GM19452 (cell line): ENCODE measurements around the gene CDH6.
"Not testable (repeated sequence)": the region's sequence is repeated elsewhere in the genome, so short reads cannot be mapped to it uniquely, and the experiment has no call there.

ENCODE experiments used
- ATAC-seq: cut with Tn5 transposase; IDR thresholded peaks from one replicate; pipeline ENCODE4 v1.9.1; 2021; ENCODE audit not compliant: unreplicated experiment

Gene CDH6

DNA sequence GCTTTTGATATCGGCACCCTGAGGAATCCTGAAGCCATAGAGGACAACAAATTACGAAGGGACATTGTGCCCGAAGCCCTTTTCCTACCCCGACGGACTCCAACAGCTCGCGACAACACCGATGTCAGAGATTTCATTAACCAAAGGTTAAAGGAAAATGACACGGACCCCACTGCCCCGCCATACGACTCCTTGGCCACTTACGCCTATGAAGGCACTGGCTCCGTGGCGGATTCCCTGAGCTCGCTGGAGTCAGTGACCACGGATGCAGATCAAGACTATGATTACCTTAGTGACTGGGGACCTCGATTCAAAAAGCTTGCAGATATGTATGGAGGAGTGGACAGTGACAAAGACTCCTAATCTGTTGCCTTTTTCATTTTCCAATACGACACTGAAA, 129.5 kb downstream of the CDH6 start:
- ATAC-seq = no peak

DNA sequence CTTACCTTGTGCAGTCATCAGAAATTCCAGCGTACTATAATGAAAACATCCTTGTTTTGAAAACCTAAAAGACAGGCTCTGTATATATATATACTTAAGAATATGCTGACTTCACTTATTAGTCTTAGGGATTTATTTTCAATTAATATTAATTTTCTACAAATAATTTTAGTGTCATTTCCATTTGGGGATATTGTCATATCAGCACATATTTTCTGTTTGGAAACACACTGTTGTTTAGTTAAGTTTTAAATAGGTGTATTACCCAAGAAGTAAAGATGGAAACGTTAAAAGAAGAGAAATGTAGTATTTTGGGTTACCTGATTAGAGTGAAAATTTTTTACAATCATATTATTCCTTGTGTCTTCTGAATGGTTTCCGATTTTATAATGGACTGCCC, 131.4 kb downstream of the CDH6 start:
- no peak for ATAC-seq

DNA sequence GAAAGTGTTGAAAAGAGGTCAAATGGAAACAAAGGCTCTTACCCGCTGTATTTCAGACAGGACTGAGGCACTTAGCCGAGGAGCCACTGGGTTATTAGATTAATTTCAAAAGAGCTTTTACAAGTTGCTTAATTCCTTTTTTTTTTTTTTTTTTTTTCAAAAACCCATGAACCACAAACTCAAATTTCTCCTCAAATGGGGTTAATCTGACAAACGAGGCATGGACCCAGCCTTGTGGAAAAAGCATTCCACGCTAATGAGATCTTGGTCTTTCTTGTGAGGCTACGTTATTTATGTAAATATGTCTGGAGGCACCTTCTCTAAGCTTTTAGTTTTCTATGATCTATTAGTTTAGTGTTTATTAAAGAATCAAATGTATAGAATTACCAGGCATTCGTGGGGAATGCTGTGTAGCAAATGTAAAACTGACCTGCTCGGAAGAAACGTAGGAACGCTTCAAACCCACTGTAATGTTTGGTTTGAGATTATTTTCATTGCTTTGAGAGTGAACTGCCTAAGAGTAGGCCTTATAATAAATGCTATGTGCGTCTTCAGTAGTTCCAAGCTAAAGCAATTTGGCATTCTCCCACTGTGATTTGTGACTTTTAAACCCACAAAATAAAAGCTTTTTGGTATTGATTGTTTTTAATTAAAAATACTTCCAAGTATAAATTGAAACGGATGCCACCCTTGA, 134.7 kb downstream of the CDH6 start:
- no peak for ATAC-seq

DNA sequence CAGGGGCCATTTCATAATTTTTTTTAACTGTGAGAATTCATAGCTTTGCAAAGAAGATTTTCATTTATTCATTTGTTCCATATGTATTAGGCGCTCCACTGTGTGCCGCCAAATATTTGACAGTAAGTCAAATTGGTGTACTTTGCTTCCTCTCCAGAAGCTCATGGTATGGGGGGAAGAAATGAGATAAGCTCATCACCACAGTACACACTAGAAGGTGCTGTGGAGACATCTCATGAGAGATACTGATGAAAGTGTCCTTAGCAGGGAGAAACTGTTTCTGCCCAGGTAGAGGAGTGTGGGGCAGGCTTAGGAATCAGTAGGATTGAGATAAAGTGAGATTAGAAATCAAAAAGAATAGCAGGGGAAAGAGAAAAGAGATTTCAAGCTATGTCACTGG, 136.2 kb downstream of the CDH6 start:
- ATAC-seq = no peak

DNA sequence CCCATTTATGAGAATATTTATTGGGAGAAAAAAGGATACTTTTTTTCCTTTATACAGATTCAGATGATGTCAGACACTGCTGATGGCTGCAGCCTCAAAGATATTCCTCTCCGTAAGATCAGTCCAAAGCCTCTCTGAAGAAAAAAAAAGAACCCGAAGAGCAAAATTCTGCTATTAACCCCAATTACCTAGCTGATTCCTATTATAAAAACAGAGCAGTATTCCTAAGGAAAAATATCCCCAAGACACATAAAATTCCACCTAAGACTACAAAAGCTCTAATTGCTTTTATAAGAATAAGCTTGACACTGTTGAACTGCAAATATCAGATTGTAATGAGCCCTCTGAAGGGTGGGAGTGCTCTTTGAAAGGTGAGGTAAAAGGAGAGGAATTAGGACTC, 138.7 kb downstream of the CDH6 start:
- ATAC-seq = no peak

DNA sequence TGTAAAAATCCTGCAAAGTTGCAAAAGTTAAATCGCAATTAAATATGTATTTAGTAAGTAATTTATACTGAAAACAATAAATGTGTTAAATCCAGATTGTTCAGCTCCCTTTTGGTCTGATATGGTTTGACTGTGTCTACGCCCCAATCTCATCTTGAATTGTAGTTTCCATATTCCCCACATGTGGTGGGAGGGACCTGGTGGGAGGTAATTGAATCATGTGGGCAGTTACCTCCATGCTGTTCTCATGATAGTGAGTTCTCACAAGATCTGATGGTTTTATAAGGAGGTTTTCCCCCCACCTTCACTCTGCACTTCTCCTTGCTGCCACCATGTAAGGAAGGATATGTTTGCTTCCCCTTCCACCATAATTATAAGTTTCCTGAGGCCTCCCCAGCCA, 140.0 kb downstream of the CDH6 start:
- no peak for ATAC-seq

DNA sequence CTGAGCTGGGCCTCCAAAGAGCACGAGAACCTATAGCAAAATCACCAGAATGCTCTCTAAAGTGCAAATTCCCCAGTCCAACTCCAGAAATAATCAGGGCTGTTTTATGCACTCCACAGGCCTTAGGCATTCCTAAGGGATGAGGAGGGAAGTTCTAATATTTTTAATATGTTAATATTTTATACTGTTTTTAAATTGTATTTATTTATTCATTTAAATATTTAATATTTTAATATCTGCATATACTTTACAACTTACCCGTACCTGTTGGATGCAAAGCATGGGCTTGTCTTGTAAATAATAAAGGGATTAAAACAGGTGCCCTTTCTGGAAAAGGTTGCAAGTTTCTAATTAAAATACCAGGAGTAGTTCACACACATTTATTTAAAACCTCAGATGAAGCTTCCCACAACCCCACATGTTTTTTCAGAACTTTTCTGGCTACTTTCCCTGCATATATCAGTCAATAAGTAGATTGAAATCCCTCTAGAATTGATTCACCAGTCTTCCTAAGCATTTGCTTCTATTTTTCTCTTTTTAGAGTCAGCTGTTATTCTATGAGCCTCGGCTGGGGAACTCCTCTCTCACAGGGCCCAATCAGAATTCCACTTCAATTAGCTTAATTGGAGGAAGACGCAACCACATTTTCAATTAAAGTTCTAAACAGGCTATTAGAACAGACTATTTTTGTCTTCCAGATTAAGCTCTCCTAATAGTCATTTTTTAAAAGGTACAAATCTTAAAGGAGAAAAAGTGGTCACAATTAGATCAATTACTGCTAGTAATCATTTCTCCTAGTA, 140.8 kb downstream of the CDH6 start:
- no peak for ATAC-seq

DNA sequence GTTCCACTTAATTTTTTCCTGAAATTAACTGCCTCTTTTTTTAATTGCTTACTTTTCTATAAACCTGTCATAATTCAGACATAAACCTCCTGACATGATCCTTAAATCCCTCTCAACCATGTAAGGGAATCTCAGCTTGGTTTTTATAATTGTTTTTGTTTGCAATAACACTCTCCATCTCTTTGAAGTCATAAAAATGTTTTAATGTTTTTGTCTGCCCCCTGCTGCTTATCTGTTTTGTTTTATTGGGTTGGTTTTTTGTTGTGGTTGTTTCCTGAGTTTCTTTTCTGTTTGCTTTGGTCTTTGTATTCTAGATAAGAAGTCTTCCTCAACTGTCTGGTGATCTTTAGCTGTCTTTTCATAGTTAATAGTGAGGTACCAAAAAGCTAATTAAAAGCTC, 142.0 kb downstream of the CDH6 start:
- no peak for ATAC-seq

DNA sequence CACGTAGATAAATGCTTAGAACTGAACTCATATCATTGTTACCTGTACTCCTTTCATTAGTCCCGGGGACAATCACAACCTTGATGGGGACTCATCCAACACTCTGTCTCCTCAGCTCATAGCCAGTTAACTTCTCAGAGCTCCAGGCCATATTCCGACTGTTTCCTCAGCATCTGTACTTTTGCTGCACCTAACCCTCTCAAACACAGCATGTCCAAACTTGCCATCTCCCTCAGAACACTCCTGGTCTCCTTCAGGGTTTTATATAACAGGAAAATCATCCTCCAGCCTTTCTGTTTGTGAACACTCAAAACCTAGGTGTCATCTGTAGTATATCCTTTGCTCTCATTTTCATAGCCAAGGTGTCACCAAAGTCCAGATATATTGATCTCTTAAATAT, 150.5 kb downstream of the CDH6 start:
- ATAC-seq = no peak

DNA sequence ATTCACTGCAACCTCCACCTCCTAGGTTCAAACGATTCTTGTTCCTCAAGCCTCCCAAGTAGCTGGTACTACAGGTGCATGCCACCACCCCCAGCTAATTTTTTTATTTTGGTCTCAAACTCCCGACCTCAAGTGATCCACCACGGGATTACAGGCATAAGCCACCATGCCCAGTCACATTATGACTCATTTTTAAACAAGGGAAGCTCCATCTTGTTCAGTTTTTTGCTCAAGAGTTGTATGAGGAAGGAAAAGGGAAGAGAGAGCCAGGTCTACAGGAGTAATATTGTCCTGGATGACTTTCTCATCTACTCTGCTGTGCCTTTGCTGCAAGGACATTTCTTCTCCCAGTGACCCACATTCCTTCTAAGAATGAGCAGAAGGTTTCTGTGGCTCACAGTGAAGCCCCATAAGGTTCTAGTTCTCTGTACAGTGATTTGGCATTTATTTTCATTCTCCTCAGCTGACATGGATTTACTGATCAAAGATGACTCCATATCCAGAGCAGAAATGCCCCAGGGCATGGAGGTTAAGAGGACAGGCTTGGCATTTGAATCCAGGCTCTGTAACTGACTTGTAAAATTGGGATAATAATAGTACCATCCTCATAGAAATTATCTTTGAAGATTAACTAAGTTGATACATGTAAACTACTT, 153.5 kb downstream of the CDH6 start:
- ATAC-seq = no peak

DNA sequence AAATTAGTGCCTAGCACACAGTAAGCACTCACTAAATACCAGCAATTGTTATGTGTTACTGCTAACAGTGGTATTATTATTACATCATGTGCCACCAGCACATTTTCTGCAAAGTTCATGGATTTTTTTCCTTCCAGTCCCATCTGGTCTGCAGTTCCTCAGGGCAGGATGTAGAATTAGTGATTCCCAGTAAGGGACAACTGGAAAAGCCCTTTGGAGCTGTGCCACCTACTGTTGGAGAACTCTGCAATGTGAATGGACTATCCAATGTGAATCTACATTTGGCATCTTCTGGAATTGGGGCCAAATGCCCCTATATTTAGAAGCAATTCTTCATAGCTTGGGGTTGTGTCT, 154.0 kb downstream of the CDH6 start:
- ATAC-seq = no peak

DNA sequence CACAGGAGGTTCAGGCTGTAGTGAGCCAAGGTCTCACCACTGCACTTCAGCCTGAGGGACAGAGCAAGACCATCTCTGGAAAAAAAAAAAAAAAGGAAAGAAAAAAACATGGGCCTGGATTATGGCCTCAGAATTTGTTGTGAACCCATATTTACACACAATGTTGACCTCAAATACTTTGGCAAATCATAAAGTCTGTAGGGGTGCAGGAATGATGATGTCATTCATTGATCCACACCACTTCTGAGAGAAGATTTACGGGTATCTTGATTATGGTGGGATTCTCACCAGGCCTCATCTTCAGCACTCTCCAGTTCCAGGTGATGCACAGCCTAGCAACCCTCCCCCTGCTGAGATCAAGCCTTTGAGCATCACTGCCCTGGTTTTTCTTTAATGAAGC, 156.9 kb downstream of the CDH6 start:
- no peak for ATAC-seq

DNA sequence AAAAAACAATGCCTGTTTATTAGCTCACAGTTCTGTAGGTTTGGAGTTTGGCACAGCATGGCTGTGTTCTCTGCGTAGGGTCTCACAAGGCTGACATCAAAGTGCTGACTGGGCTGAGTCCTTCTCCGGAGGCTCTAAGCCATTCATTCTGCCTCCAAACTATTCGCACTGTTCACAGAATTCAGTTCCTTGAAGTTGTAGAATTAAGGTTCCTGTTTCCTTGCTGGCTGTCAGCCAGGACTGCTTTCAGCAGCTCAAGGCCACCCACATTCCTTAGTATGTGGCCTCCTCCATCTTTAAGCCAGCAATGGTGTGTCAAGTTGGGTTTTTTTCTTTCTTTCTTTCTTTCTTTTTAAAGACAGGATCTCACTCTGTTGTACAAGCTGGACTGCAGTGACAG, 161.9 kb downstream of the CDH6 start:
- ATAC-seq = no peak

DNA sequence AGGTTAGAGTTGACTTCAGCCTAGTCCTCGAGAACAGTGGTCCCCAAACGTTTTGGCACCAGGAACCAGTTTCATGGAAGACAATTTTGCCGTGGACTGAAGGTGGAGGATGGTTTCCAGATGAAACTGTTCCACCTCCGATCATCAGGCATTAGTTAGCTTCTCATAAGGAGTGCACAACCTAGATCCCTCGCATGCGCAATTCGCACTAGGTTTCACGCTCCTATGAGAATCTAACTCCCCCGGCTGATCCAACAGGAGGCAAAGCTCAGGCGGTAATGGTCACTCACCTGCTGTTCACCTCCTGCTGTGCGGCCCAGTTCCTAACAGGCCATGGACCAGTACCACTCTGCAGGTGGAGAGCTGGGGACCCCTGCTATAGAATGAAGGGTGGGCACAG, 163.6 kb downstream of the CDH6 start:
- ATAC-seq = no peak

DNA sequence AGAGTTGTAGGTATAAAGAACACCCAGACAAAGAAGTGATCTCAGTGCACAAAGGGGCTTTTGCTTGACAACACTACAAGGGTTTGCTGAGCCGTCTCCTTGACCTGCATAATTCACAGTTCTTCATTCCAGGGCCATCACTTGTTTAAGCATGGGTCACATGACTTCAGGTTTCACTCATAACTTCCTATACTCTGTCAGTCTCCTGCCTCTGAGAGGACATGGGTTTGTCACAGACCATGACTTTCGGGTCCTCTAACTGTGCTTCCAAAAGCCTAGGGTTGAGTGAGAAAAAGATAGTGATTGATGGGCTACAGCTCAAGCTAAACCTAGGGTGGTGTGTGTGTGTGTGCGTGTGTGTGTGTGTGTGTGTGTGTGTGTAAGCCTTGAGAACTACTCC, 166.4 kb downstream of the CDH6 start:
- no peak for ATAC-seq

DNA sequence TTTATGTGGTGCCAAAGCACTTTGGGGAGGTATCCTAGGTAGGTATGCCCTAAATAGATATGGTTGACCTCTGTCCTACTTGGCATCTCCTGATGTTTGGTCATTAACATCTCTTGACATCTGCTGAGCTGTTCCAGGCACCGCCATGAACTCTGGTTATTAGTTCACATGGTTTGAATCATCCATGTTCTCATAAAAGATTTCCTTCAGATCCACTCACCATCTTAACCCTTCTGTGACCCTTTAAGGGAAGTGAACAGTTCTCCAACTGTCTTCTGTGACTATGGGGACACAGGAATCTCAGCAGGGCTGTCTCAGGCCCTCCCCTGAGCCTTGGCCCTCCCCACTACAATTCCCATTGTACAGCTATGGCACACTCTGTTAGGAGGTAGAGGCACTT, 167.7 kb downstream of the CDH6 start:
- no peak for ATAC-seq

DNA sequence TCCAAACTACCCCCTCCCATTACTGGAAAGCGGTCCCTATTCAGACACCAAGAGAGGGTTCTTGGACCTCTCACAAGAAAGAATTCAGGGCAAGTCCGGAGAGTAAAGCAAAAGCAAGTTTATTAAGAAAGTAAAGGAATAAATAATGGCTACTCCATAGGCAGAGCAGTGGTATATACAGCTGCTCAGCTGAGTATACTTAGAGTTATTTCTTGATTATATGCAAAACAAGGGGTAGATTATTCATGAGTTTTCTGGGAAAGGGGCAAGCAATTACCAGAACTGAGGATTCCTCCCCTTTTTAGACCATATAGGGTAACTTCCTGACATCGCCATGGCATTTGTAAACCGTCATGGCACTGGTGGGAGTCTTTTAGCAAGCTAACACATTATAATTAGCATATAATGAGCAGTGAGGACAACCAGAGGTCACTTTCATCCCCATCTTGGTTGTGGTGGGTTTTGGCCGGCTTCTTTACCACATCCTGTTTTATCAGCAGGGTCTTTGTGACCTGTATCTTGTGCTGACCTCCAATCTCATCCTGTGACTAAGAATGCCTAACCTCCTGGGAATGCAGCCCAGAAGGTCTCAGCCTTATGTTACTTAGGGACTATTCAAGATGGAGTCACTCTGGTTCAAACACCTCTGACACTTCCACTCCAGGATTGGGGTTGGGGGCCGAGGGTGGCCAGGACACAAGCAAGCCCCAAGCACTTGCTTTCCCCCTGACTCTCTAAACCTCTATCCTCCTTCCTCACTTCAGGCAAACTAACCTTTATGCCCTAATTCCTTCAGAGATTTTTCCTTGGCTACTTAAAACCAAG, 168.4 kb downstream of the CDH6 start:
- ATAC-seq = not testable (repeated sequence)

DNA sequence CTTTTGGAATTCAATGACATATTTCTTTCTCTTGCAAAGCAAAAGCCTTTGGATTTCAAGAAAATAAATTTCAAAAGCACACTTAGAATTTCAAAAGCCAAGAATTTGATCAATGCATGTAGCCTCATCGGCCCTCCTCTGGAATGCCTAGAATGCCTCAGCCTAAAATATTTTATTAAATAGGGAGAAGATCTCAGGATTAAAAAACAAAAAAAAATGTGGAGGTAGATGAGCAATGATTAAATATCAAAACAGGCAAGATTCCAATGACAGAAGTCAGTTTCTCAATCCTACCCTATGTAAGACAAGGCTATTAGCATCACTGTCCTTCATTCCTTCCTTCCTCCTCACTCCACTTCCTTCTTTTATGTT, 169.0 kb downstream of the CDH6 start:
- ATAC-seq = no peak

DNA sequence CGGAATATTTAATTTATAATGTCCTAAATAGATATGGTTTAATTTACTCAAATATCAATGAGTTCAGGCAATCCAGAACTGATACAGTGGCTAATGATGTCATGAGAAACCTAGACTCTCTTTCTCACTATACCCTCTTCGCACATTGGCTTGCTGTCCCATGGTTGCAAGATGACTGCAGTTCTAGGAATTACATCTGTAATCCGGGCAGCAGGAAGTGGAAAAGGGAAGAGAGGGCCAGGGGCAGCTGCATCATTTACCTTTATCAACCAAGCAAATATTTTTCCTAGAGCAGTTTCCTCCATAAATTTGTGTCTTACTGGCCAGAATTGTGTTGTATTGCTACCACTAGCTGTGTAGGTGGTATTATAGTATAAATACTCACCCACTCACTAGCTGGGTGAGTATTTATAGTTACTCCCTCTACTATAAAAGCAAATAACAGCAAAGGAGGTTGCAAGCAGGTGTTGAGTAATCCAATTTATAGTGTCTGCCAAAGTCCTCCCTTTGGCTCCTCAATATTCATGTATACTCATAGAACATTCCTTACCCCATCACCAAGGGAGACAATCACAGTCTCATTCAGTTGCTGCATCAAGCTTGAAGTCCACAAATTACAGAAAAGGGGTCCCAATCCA, 169.6 kb downstream of the CDH6 start:
- ATAC-seq = no peak

DNA sequence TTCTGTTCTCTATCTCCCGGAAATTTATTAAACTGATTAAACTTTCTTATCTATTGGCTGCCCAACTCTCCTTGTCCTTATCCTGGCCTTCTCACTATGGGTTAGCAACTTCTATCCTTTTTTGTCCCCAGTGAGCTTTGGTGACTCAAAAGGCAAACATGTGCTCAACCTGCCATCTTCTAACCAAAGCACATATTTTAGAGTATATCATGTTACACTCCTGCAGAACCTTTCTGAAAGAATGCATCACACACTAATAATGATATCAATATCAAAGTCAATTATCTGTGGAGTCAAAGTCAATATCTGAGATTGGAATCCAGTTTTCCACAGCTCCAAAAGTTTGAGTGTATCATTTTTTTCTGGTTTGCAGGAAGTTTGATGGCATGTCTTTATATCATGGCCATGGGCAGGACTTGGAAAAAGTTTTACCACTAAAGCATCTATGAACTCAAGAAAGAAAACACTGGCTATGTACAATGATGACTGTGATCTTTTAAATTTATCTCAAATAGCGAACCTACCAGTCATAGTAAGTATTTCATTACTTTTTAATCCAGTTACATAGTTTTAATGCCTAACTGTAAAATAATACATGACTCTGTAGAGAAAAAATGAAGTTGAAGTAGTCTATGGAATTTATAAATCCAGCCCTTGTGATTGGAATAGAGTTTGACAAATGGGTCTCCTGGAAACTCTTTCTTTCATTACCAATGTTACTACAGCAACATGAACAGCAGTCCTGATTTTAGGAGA, 171.6 kb downstream of the CDH6 start:
- ATAC-seq = no peak
